HG03469 (cell line): ENCODE results near the gene PIK3CB.
A peak's percentile ranks its signal among the peaks of the same experiment; 100 is the strongest.
"Not testable (repeated sequence)": the region's sequence is repeated elsewhere in the genome, so short reads cannot be mapped to it uniquely, and the experiment has no call there.

Experiments used
- ATAC-seq: cut with Tn5 transposase; IDR thresholded peaks from one replicate; pipeline ENCODE4 v1.9.1; 2021; ENCODE audit warnings: mild to moderate bottlenecking, moderate library complexity, moderate number of reproducible peaks; ENCODE audit not compliant: unreplicated experiment

PIK3CB gene

GRCh38 chr3:138629526-138629925 is 205.2 kb downstream of the PIK3CB start:
- ATAC-seq, result no peak

- ATAC-seq, result no peak
These were observed 208.9 kb downstream of the PIK3CB start for GRCh38 chr3:138625707-138626365.

GRCh38 chr3:138624518-138624917 is 210.2 kb downstream of the PIK3CB start:
- no peak for ATAC-seq

DNA sequence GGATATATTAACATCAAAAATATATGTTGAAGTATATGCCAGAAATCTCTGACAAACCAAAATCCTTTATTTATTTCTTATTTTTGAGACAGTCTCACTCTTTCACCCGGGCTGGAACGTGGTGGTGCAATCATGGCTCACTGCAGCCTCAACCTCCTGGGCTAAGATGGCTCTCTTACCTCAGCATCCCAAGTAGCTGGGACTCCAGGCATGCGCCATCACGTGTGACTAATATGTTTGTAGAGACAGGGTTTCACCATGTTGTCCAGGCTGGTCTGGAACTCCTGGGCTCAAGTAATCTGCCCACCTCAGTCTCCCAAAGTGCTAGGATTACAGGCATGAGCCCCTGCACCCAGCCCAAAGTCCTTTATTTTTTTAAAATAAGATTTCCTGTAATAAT is 214.3 kb downstream of the PIK3CB start:
- no peak for ATAC-seq

DNA sequence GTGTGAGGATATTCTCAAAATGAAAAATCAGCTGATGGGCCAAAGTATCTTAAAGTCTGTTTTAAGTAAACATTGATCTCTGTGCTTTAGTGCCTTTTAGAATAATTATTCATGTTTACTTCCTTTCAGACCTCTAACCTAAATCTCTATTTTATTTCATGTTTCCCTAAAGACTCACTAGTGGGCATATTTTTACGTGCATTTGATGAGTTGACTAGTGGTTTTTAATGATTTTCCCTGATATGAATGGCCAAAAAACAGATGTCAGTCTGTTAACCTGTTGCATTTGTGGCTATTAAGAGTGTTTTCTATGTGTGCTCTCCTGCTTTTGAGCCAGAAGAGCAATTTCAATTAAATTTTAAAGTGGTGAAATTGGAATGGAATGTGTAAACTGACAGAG is 219.3 kb downstream of the PIK3CB start:
- no peak for ATAC-seq

- no peak for ATAC-seq
These were observed 224.8 kb downstream of the PIK3CB start for GRCh38 chr3:138609898-138610266.

DNA sequence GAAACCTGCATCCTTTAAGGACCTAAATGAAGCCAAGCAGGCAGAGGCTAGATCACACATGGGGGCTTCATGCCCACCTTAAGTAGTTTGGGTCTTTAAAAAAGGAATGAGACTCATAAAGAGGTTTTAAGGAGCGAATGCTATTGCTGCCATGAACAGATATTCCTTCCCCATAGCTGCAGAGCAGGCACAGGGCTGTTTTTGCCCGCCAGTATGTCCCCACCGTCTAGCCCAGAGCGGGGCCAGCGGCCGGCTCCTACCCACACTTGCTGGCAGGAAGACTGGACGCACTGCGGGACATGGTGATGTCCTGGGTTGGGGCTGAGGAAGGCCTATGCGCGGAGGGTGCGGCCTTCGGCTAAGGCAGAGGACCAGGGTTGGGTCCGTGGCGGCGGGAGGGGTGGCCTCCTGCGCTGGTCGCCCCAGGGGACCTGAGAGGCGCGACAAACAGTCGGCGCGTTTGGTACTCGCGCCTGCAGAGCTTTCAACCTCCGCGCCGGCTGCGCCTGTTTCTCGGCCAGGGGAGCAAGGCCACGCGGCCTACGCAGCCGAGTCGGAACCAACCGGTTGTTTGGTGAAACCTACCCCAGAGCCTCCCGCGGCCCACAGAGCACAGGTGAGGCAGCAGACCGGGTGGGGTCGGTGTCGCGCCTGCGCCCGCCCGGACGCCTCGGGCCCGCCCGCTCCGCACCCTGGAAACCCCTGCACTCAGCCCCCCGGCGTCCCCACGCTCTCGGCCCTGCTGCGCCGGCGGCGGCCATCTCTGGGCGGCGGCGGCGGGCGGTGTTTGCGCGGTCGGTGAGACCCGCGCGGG is 226.2 kb downstream of the PIK3CB start, which contains the start of gene FAIM:
Gene FAIM, plus strand, starts transcription at position 450 of the 814 bp plus-strand sequence. CDS start 10,956 bp downstream, outside the sequence.
- peak; percentile 50 for ATAC-seq

GRCh38 chr3:138604106-138604595 is 230.6 kb downstream of the PIK3CB start:
- not testable (repeated sequence) for ATAC-seq
